ENCODE measurements around the gene CHTOP.

CHTOP gene

GRCh38 chr1:153628638-153629342 is 5.1 kb upstream of the CHTOP start:
- H3K27ac ChIP-seq (ENCODE audit: low read depth, low read length): no peak overlapping the region
- peaks cover 10% of the 10 kb centered on the region for H3K79me2 ChIP-seq (ENCODE audit: control insufficient read depth, low read length)
- no peaks in the 10 kb centered on the region for H3K9me2 ChIP-seq (replicated peaks; ENCODE audit: control insufficient read depth, low read length)
- TF ChIP-seq CTCF (IDR thresholded peaks at IDR 0.05; ENCODE audit: low read depth, low read length, poor library complexity, severe bottlenecking) (no peak), EZH2phosphoT487 (IDR thresholded peaks at IDR 0.05; ENCODE audit: borderline replicate concordance, low read length) (no peak)
- H3K9me3 ChIP-seq (ENCODE audit: control insufficient read depth, insufficient read depth, low read length): no peaks in the 10 kb centered on the region
- no peaks in the 10 kb centered on the region for H3K27me3 ChIP-seq (ENCODE audit: control insufficient read depth, low read length)
- 0 out of 2 replicates have a peak overlapping the region, but pooled peaks have one; percentile 5 for H3K4me2 ChIP-seq (ENCODE audit: low read length)
- peaks cover 2% of the 10 kb centered on the region; the same call in 1 of the 2 replicates for H3F3A ChIP-seq (ENCODE audit: control insufficient read depth, insufficient read depth)
- H3K4me1 ChIP-seq (ENCODE audit: control insufficient read depth, low read length): peaks cover 55% of the 10 kb centered on the region
- H3K4me3 ChIP-seq (ENCODE audit: low read length): no peak overlapping the region
- H4K20me1 ChIP-seq (ENCODE audit: control insufficient read depth, insufficient read depth, low read depth, low read length): no peaks in the 10 kb centered on the region
- H3K36me3 ChIP-seq (ENCODE audit: control insufficient read depth, low read length): peaks cover 7% of the 10 kb centered on the region; the same call in 1 of the 2 replicates

GRCh38 chr1:153629343-153629665 is 4.6 kb upstream of the CHTOP start:
- H3K4me3 ChIP-seq (ENCODE audit: low read length): no peak overlapping the region
- no peaks in the 10 kb centered on the region for H3K9me3 ChIP-seq (ENCODE audit: control insufficient read depth, insufficient read depth, low read length)
- H3F3A ChIP-seq (ENCODE audit: control insufficient read depth, insufficient read depth): peaks cover 5% of the 10 kb centered on the region; the same call in 1 of the 2 replicates
- peaks cover 7% of the 10 kb centered on the region for H3K36me3 ChIP-seq (ENCODE audit: control insufficient read depth, low read length)
- no peak overlapping the region for H3K4me2 ChIP-seq (ENCODE audit: low read length)
- H3K79me2 ChIP-seq (ENCODE audit: control insufficient read depth, low read length): peaks cover 13% of the 10 kb centered on the region
- no peaks in the 10 kb centered on the region for H3K9me2 ChIP-seq (replicated peaks; ENCODE audit: control insufficient read depth, low read length)
- no peaks in the 10 kb centered on the region for H4K20me1 ChIP-seq (ENCODE audit: control insufficient read depth, insufficient read depth, low read depth, low read length)
- no peak overlapping the region for H3K27ac ChIP-seq (ENCODE audit: low read depth, low read length)
- no peaks in the 10 kb centered on the region for H3K27me3 ChIP-seq (ENCODE audit: control insufficient read depth, low read length)
- no peak for TF ChIP-seq CTCF (IDR thresholded peaks at IDR 0.05; ENCODE audit: low read depth, low read length, poor library complexity, severe bottlenecking)
- no peak for TF ChIP-seq EZH2phosphoT487 (IDR thresholded peaks at IDR 0.05; ENCODE audit: borderline replicate concordance, low read length)
- H3K4me1 ChIP-seq (ENCODE audit: control insufficient read depth, low read length): peaks cover 50% of the 10 kb centered on the region

GRCh38 chr1:153629971-153630370 is 3.9 kb upstream of the CHTOP start:
- TF ChIP-seq EZH2phosphoT487 (IDR thresholded peaks at IDR 0.05; ENCODE audit: borderline replicate concordance, low read length) (no peak), CTCF (IDR thresholded peaks at IDR 0.05; ENCODE audit: low read depth, low read length, poor library complexity, severe bottlenecking) (no peak)
- H3K9me2 ChIP-seq (replicated peaks; ENCODE audit: control insufficient read depth, low read length): no peaks in the 10 kb centered on the region
- no peaks in the 10 kb centered on the region for H3K27me3 ChIP-seq (ENCODE audit: control insufficient read depth, low read length)
- H3F3A ChIP-seq (ENCODE audit: control insufficient read depth, insufficient read depth): peaks cover 3% of the 10 kb centered on the region; the same call in 1 of the 2 replicates
- peaks cover 20% of the 10 kb centered on the region for H3K79me2 ChIP-seq (ENCODE audit: control insufficient read depth, low read length)
- H3K4me2 ChIP-seq (ENCODE audit: low read length): no peak overlapping the region
- H3K4me1 ChIP-seq (ENCODE audit: control insufficient read depth, low read length): peaks cover 45% of the 10 kb centered on the region
- H3K9me3 ChIP-seq (ENCODE audit: control insufficient read depth, insufficient read depth, low read length): no peaks in the 10 kb centered on the region
- no peak overlapping the region for H3K27ac ChIP-seq (ENCODE audit: low read depth, low read length)
- H3K4me3 ChIP-seq (ENCODE audit: low read length): no peak overlapping the region
- H4K20me1 ChIP-seq (ENCODE audit: control insufficient read depth, insufficient read depth, low read depth, low read length): no peaks in the 10 kb centered on the region
- peaks cover 7% of the 10 kb centered on the region for H3K36me3 ChIP-seq (ENCODE audit: control insufficient read depth, low read length)

Data from DOHH2 (cell line).